Stimulated activated CD4-positive, alpha-beta T cell treated with anti-CD3 and anti-CD28 coated beads, Interleukin-4, amount 100 ng/mL, for 24 hours (primary cell): ENCODE data around the gene CDH10.

Experiments used
- DNase-seq: peaks from one replicate; pipeline ENCODE4 v3.0.0-alpha.2; 2020

CDH10 gene

DNA sequence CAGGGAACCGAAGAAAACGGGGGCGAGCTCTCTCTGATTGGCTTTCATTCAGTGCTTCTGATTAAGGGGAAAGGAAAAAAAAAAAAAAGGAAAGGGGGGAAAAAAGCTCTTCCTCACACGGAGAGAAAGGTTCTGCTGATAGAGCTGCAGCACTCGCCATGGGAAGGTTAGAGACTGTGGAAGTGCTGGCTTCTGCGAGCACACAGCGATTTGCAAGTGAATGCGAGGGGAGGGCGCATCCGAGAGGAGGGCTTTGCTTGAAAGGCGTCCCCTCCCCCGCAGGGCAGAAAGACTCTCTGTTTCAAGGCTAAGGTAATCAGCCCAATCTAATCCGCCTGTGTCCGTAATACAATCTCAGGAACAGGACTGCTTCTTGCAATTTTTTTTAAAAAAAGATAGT is at the start of gene CDH10:
Gene CDH10, minus strand, starts transcription at position 218 of the 400 bp plus-strand sequence. CDS start 51,488 bp downstream, outside the sequence.
- no peak for DNase-seq

- no peak for DNase-seq
These were observed 48.8 kb upstream of the CDH10 start for GRCh38 chr5:24693609-24694008.

GRCh38 chr5:24691074-24691473 is 46.3 kb upstream of the CDH10 start:
- no peak for DNase-seq

- no peak for DNase-seq
These were observed 36.3 kb upstream of the CDH10 start for GRCh38 chr5:24681106-24681505.

- DNase-seq = no peak
These were observed 23.3 kb upstream of the CDH10 start for GRCh38 chr5:24668050-24668449.

DNA sequence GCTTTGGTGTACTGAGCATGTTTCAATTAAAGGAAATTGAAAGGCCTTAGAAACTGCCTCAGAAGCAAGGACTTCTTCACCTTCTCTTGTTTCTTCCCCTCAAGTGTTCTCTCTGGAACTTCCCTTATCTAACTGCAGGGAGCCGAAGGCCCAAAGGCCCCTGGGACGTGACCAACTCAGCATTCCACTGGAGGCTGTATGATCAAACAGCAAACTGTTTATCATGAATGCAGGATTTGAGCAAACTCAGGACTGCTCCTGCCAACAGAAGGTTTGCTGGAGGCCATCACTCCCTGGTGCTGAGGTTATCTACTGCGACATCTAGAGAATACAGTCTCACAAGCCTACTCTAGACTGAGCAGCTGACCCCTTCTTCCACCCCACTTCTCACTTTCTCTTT is 4.8 kb upstream of the CDH10 start:
- no peak for DNase-seq

GRCh38 chr5:24646915-24647314 is 2.1 kb upstream of the CDH10 start:
- DNase-seq = no peak

GRCh38 chr5:24645483-24645882 is 705 bp upstream of the CDH10 start:
- DNase-seq = no peak

DNA sequence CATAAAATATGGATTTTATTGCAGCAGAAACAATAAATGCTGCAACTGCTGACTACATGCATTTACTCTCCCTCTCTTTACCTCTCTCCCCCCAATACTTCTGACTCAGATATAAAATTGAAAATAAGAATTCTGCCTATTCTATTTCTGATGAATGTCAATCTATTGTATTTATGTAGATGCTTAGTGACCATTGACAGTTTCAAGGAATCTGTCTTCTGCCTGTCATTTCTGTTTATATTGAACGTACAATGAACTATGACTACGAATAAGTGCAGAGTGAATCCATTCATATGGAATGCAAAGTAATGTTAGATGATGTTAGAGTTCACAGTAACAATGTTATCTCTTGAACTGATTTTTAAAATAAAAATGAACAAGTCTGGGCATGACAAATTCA is 898 bp downstream of the CDH10 start:
- DNase-seq = no peak

- DNase-seq = no peak
These were observed 1.6 kb downstream of the CDH10 start for GRCh38 chr5:24643156-24643555.

GRCh38 chr5:24642022-24642421 is 2.8 kb downstream of the CDH10 start:
- DNase-seq = no peak

GRCh38 chr5:24635209-24635608 is 9.6 kb downstream of the CDH10 start:
- no peak for DNase-seq

DNA sequence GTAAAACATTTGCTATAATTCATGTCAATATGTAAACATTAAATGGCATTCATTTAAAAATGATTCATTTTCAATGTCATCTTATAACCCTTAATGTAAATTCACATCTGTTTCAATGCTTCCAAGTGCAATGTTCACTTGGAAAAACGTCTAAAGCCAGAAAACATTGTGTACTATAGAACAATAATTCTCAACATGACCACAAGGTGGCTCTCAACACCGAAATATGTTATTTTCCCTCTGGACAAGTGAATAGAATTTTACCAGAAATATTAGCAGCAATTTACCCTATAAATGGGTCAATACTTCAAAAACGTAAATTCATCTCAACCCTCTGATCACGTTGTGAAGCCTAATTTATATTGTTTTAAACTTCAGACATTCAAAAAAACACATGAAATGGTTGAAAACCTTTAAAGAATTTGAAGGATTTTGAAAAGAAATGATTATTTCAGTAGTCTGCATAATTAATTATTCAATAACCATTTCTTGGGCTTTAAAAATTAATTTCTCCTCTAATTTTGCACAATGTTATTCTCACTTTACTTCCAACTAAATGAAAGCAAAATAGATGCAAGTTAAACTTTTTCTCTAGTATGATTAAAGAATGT is 11.0 kb downstream of the CDH10 start:
- DNase-seq = no peak

- no peak for DNase-seq
These were observed 12.4 kb downstream of the CDH10 start for GRCh38 chr5:24632353-24632752.

DNA sequence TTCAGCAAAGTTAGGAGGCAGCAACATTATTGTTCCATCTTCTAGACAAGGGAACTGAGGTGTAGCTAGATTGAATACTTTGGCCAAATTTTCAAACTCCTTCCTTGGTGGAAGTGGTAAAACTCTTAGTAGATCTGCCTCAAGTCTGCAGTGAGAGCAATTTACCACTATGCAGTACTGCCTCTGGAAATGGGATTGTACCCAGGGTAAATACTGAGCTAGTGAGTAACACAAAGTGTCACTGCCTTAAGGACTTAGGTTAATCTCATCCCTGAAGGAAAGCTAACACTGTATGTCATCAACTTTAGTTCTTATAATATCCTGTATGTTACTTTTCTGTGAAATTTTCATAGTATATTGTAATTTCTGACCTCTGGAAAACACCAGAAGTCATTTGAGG is 13.9 kb downstream of the CDH10 start:
- no peak for DNase-seq

DNA sequence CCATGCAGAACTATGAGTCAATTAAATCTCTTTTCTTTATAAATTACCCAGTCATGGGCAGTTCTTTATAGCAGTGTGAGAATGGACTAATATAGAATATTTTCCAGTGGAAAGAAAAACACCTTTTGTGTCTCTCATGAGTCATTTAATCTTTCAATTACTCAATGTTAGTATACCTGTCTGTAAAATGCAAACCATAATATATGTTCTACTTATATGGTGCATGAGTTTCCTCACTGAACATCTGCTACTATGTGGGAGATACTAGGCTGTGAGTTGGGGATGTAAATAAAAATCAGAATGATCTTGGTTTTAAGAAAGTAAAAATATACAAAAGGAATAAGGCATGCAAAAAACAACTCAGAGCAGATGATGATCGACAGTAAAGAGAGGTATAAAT is 15.0 kb downstream of the CDH10 start:
- no peak for DNase-seq

GRCh38 chr5:24624872-24625271 is 19.9 kb downstream of the CDH10 start:
- no peak for DNase-seq

- DNase-seq = no peak
These were observed 21.2 kb downstream of the CDH10 start for GRCh38 chr5:24623624-24624023.

DNA sequence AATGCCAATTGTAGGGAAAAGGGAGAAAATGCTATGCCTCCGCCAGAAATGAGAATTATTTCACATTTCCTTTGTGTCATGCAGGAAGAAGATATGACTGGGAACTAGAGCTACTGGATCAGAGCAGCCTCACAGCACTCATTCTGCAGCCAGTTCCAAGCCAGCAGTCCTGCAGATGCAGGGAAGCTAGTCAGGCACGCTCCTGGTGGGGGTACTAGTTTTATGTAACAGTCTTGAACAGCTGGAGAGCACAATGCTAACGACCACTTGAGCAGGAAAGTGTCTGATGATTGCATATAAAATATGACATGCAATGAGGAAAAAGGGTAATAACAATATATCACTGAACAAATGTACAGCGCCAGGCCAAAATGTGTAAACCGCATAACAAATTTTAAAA is 21.7 kb downstream of the CDH10 start:
- DNase-seq = no peak

- no peak for DNase-seq
These were observed 23.0 kb downstream of the CDH10 start for GRCh38 chr5:24621792-24622191.

- DNase-seq = no peak
These were observed 28.2 kb downstream of the CDH10 start for GRCh38 chr5:24616566-24616965.

DNA sequence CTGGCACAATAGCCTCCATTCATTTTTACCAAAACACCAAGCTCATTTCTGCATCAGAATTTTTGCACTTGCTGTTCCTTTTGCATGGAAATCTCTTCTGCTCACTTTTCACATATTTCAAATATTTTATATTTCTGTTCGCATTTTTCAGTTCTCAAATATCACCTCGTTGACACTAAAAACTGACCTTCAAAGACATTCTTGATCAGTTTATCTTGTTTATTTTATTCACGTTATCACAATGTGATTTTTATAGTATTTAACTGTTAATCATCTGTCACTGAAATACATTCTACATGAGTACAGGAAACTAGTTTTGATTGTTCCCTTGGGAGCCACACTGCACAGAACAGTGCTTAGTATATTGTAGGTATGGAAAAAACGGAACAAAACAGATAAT is 29.6 kb downstream of the CDH10 start:
- DNase-seq = no peak

DNA sequence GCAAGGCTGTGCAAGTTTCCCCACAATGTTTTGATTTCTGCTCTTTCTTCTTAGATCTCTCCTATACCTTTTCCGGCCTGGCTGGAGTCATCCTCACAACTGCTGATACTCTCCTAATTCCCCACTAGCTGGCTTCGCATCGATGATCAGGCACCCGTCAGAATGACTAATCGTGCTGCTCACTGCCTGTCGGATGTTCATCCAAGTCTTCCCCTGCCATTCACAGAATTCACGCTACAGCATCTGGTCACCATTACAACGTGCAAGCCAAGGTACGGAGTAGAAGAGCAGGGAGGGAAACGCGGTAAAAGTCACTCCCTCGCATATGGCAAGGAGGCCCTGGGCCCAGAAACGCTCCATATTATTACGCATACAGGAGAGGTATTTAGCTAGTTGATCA is 35.1 kb downstream of the CDH10 start:
- no peak for DNase-seq

DNA sequence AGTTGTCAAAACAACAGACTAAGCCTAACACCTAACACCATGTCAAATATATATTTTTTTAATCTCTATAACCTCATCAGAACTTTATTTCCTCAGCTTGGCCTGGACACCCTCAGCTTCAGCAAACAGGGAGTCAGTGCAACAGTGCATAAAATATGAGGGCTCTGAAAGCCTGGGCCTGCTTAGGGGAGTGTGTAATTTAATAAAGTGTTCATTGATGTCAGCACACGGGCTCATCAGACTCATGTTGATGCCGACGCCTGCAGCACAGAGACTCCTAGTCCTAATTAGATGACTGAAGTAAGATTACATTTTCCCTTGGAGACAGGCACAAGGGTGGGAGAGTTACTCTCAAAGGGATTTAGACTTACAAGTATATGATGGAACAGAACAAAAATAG is 37.8 kb downstream of the CDH10 start:
- no peak for DNase-seq

- no peak for DNase-seq
These were observed 42.6 kb downstream of the CDH10 start for GRCh38 chr5:24602188-24602587.

DNA sequence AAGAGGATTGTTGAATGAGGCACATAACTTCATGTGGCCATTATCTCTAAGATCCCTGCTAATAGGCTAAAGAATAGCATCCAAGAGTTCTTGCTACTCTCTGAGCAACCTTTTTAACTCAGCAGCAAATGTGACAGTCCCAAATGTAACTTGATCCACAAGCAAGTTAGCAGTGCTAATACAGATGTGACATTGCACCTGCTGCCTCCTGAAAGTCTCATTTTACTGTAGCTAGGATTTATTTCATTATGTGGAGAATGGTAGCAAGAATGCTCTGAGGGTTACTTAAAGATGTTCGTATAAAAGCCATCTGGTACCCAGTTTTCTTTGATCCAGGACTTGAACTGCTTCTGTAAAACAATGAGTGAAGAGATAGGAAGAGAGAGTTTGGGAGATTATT is 45.8 kb downstream of the CDH10 start:
- DNase-seq = no peak
